Tibial nerve (tissue), 4 donors: Measurements from ENCODE around the gene PDE1C.

Experiments used
- EP300 ChIP-seq, 2 donors: sonication (generic); formaldehyde crosslinking; IDR thresholded peaks; one replicate each; pipeline ENCODE4 v1.6.1; 2017; ENCODE audit warnings: antibody characterized with exemption in 2 of 2, mild to moderate bottlenecking in 1 of 2
- POLR2A ChIP-seq, 2 donors: fragments of 450-650 bp; IDR thresholded peaks; one replicate each; pipeline ENCODE4 v1.6.1; 2017; ENCODE audit warnings: antibody characterized with exemption in 2 of 2, mild to moderate bottlenecking in 2 of 2, moderate library complexity in 2 of 2
- TF ChIP-seq, protein P1 (sequence below), 5 experiments: fragments of 200-600 bp in 3 of 5; fragments of 450-650 bp in 2 of 5; sonication (generic) in 3 of 5; IDR thresholded peaks; one replicate each; pipeline ENCODE4 v1.5.1; 2016 to 2019; ENCODE audit warnings: antibody characterized with exemption in 5 of 5, mild to moderate bottlenecking in 3 of 5, moderate library complexity in 2 of 5

DNA sequence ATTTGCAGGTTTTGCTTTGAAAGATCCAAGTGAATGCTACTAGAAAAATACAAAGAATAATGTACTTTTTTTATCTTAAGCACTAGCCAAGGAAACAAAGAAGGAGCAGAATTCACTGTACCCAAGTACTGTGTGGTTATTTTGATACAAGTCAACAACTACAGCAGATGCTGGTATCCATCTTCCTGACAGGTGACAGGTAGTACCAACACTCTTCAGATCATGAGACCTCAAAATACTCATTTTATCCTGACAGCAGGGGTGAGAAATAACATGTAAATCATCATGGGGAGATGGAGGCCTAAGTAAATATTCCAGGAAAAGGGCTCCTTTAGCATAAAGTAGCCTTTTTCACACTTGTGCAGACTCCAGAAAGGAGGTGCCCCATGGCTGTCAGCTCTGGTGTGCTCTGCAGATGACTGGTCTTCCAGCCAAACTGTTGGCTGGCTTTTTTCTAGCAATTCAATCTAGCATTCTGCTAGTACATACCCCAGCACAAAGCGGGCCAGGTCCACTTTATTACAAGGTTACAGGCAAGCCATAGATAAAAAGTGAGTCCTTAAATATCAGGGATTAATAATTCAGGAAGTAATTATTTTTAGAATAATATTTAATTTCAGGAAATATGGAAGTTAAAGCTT is 90.4 kb downstream of the PDE1C start:
- TF ChIP-seq, protein P1, sequence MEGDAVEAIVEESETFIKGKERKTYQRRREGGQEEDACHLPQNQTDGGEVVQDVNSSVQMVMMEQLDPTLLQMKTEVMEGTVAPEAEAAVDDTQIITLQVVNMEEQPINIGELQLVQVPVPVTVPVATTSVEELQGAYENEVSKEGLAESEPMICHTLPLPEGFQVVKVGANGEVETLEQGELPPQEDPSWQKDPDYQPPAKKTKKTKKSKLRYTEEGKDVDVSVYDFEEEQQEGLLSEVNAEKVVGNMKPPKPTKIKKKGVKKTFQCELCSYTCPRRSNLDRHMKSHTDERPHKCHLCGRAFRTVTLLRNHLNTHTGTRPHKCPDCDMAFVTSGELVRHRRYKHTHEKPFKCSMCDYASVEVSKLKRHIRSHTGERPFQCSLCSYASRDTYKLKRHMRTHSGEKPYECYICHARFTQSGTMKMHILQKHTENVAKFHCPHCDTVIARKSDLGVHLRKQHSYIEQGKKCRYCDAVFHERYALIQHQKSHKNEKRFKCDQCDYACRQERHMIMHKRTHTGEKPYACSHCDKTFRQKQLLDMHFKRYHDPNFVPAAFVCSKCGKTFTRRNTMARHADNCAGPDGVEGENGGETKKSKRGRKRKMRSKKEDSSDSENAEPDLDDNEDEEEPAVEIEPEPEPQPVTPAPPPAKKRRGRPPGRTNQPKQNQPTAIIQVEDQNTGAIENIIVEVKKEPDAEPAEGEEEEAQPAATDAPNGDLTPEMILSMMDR (IDR thresholded peaks at IDR 0.05): no peak
- TF ChIP-seq POLR2A (IDR thresholded peaks at IDR 0.05): no peak
- TF ChIP-seq EP300 (IDR thresholded peaks at IDR 0.05): no peak
